Measurements from ENCODE around the gene CRHR1.
A peak's percentile ranks its signal among the peaks of the same experiment; 100 is the strongest.

Gene CRHR1

DNA sequence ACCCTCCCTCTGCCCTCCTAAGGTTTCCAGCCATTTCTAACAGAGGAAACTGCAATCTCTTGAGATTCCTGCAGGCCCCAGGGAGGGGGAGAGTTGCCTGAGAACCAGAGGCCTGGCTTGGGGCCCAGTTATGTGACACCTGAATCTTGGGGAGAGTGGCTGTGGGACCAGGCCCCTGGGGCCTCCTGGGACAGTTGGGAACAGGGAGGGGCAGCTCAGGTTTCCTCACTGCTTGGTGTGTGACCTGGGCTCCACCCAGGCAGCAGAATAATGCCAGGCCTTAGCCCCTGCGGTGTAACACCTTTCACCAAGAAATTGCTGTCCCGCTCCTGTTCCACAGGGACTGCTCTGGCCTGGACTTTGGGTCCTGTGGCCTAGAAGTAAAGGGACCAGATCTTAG lies 44.3 kb upstream of the CRHR1 start:
- no peak for DNase-seq

DNA sequence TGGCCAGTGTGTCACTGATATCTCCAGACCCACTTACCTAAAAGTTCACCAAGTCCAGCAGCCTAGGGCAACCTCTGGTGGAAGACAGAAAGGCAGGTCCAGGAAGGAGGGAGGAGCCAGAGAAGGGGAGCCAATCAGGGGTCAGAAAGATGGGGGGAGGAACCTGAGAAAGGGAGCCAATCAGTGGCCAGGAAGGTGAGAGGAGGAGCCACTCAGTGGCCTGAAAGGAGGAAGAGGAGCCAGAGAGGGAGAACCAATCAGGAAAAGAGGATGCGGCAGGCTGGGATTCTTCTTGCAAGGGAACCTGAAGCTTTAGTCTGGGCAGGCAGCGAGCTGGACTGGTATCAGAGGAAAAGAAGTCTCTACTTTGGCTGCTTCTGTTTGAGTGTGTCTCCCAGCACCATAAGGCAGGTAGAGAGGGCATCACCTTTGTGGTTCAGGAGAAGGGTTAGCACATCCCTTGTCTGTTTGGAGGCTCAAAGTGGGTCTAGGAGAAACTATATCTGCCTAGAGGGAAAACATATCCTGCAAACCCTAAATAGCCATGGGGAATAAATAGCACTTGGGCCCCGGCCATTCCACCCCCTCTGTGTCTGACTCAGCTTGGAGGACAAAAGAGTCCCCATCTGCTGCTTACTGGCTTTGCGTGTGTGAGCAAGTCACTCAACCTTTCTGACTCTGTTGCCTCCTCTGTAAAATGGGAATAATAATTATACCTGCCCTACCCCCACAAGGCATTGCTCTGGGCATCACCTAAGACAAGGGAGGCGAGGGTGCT lies 43.4 kb upstream of the CRHR1 start:
- Histone ChIP-seq H3K4me2 (ENCODE audit: low read depth, low read length) (peak overlapping the region; percentile 4; the same call in 1 of the 2 replicates), H3K9me3 (replicated peaks; ENCODE audit: insufficient read depth, low read length) (no peaks in the 10 kb centered on the region), H3K36me3 (replicated peaks; ENCODE audit: insufficient read depth, low read length) (no peaks in the 10 kb centered on the region), H3K4me3 (ENCODE audit: low read length) (no peak overlapping the region), H3K9me2 (replicated peaks; ENCODE audit: insufficient read depth, low read length) (no peaks in the 10 kb centered on the region), H3F3A (ENCODE audit: insufficient read depth, low read length) (no peaks in the 10 kb centered on the region), H3K79me2 (ENCODE audit: low read length) (no peaks in the 10 kb centered on the region), H2AFZ (ENCODE audit: low read length) (peak overlapping the region; percentile 71), H3K9ac (ENCODE audit: low read length) (no peak overlapping the region), H3K27me3 (replicated peaks; ENCODE audit: insufficient read depth, low read length) (peaks cover 46% of the 10 kb centered on the region), H4K20me1 (ENCODE audit: insufficient read depth, low read length) (no peaks in the 10 kb centered on the region), H3K27ac (ENCODE audit: low read length) (no peak overlapping the region), H3K4me1 (ENCODE audit: low read length) (no peaks in the 10 kb centered on the region)
- DNase-seq = peak; percentile 62
- TF ChIP-seq, protein P1, sequence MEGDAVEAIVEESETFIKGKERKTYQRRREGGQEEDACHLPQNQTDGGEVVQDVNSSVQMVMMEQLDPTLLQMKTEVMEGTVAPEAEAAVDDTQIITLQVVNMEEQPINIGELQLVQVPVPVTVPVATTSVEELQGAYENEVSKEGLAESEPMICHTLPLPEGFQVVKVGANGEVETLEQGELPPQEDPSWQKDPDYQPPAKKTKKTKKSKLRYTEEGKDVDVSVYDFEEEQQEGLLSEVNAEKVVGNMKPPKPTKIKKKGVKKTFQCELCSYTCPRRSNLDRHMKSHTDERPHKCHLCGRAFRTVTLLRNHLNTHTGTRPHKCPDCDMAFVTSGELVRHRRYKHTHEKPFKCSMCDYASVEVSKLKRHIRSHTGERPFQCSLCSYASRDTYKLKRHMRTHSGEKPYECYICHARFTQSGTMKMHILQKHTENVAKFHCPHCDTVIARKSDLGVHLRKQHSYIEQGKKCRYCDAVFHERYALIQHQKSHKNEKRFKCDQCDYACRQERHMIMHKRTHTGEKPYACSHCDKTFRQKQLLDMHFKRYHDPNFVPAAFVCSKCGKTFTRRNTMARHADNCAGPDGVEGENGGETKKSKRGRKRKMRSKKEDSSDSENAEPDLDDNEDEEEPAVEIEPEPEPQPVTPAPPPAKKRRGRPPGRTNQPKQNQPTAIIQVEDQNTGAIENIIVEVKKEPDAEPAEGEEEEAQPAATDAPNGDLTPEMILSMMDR (IDR thresholded peaks at IDR 0.05; ENCODE audit: low read length) = no peak
- TF ChIP-seq EZH2phosphoT487 (IDR thresholded peaks at IDR 0.05; ENCODE audit: low read length) (no peak), EZH2 (optimal IDR thresholded peaks at IDR 0.05; ENCODE audit: low read depth, low read length) (no peak)

More for the DNA sequence above, 44.3 kb upstream of the CRHR1 start:
- no peaks in the 10 kb centered on the region for H3K9me3 ChIP-seq (replicated peaks; ENCODE audit: insufficient read depth, low read length)
- H3K4me1 ChIP-seq (ENCODE audit: low read length) = no peaks in the 10 kb centered on the region
- H4K20me1 ChIP-seq (ENCODE audit: insufficient read depth, low read length) = no peaks in the 10 kb centered on the region
- H3K4me3 ChIP-seq (ENCODE audit: low read length) = no peak overlapping the region
- no peaks in the 10 kb centered on the region for H3K79me2 ChIP-seq (ENCODE audit: low read length)
- H3F3A ChIP-seq (ENCODE audit: insufficient read depth, low read length) = no peaks in the 10 kb centered on the region
- peaks cover 46% of the 10 kb centered on the region for H3K27me3 ChIP-seq (replicated peaks; ENCODE audit: insufficient read depth, low read length)
- no peaks in the 10 kb centered on the region for H3K9me2 ChIP-seq (replicated peaks; ENCODE audit: insufficient read depth, low read length)
- no peak overlapping the region for H3K9ac ChIP-seq (ENCODE audit: low read length)
- no peak overlapping the region for H3K4me2 ChIP-seq (ENCODE audit: low read depth, low read length)
- H2AFZ ChIP-seq (ENCODE audit: low read length) = no peak overlapping the region
- H3K27ac ChIP-seq (ENCODE audit: low read length) = no peak overlapping the region
- H3K36me3 ChIP-seq (replicated peaks; ENCODE audit: insufficient read depth, low read length) = no peaks in the 10 kb centered on the region
- TF ChIP-seq, protein P1 (IDR thresholded peaks at IDR 0.05; ENCODE audit: low read length) = no peak
- TF ChIP-seq EZH2 (optimal IDR thresholded peaks at IDR 0.05; ENCODE audit: low read depth, low read length) = no peak
- TF ChIP-seq EZH2phosphoT487 (IDR thresholded peaks at IDR 0.05; ENCODE audit: low read length) = no peak

DNA sequence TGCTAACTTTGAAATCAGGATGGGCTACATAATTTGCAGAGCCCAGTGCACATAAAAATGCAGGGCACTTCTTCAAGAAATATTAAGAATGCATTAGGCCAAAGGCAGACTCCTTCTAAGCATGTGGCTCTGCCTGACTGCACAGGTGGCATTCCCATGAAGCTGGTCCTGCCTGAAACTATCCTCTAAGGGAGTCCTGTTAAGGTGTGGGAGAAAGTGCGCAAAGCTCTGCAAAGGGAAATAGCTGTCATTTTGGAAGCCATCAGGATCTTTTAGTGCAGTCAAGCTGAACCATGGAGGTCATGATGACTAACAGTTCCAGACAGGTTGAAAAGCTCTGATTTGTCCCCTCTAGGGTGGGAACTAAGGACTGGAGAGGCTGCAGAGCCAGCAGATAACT lies 41.9 kb upstream of the CRHR1 start:
- H3K27ac ChIP-seq (ENCODE audit: low read length) = no peak overlapping the region
- TF ChIP-seq EZH2 (optimal IDR thresholded peaks at IDR 0.05; ENCODE audit: low read depth, low read length) (no peak), EZH2phosphoT487 (IDR thresholded peaks at IDR 0.05; ENCODE audit: low read length) (no peak)
- TF ChIP-seq, protein P1 (IDR thresholded peaks at IDR 0.05; ENCODE audit: low read length) = no peak
- no peak overlapping the region for H3K9ac ChIP-seq (ENCODE audit: low read length)
- no peaks in the 10 kb centered on the region for H4K20me1 ChIP-seq (ENCODE audit: insufficient read depth, low read length)
- H3F3A ChIP-seq (ENCODE audit: insufficient read depth, low read length) = no peaks in the 10 kb centered on the region
- no peak for DNase-seq
- no peaks in the 10 kb centered on the region for H3K4me1 ChIP-seq (ENCODE audit: low read length)
- no peak overlapping the region for H2AFZ ChIP-seq (ENCODE audit: low read length)
- H3K4me3 ChIP-seq (ENCODE audit: low read length) = no peak overlapping the region
- H3K27me3 ChIP-seq (replicated peaks; ENCODE audit: insufficient read depth, low read length) = peaks cover 41% of the 10 kb centered on the region
- no peaks in the 10 kb centered on the region for H3K36me3 ChIP-seq (replicated peaks; ENCODE audit: insufficient read depth, low read length)
- H3K9me2 ChIP-seq (replicated peaks; ENCODE audit: insufficient read depth, low read length) = no peaks in the 10 kb centered on the region
- no peaks in the 10 kb centered on the region for H3K9me3 ChIP-seq (replicated peaks; ENCODE audit: insufficient read depth, low read length)
- H3K79me2 ChIP-seq (ENCODE audit: low read length) = no peaks in the 10 kb centered on the region
- no peak overlapping the region for H3K4me2 ChIP-seq (ENCODE audit: low read depth, low read length)
